Stimulated activated CD8-positive, alpha-beta memory T cell treated with anti-CD3 and anti-CD28 coated beads, Interleukin-7, amount 100 ng/mL, for 4 hours (primary cell): Measurements from ENCODE around the gene SDE2.
"Not testable (repeated sequence)": the region's sequence is repeated elsewhere in the genome, so short reads cannot be mapped to it uniquely, and the experiment has no call there.

Experiments used
- DNase-seq, 2 donors: peaks; one replicate each; pipeline ENCODE4 v3.0.0-alpha.2; 2020; ENCODE audit warnings: low read depth in 2 of 2

Gene SDE2

DNA sequence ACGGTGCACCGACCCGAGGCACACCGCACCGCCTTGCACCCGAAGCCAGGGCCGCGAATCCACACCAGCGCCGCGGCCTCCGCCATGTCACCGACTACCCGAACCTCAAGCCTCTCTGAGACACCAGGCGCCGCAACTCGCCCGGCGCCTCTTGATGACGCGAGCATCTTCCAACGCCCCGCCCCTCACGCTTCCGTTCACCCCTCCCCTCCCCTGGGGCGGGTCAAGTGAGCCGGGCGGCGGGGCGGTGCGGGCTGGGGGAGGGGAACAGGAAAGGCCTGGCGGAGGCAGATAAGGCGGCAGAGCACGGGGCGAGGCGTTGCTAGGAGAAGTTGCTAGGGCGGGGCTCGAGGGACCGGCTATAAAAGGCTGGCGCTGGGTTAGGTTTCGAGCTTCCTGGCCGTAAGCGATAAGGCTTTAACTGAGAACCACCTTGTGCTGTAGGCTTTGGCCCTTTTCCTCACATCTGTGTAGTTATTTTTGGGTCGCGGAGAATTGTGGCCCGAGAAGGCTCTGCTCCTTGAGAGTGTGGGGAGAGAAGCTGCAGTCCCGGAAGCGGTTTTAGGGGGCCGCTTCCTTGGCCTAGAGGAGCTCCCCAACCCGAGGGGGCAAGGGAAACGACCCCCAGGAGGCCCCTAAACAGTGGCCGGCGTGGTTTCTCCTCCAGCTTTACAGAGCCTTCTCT lies at the start of gene SDE2:
SDE2 (minus strand) TSS at position 117 of the 685 bp plus-strand sequence; CDS start at position 86, 31 bp downstream.
- DNase-seq, result peak; percentile 99 to 100

DNA sequence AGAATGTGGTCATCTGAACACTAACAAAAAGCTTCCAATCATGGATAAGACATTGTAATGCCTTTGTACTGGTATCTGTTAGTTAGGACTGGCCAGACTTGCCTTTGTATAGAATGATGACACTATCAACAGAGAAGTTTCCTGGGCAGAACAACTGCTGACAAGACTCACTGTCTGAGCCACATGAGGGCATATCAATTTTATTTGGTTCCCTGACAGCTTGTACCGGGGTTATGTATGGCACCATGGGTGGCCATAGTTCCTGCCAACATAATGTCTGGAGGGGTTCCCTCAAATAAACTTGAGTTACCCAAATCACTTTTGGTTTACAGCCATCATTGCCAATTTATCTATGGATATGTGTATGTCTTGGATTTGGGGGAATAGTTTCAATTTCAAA lies 49.7 kb upstream of the SDE2 start:
- no peak for DNase-seq

DNA sequence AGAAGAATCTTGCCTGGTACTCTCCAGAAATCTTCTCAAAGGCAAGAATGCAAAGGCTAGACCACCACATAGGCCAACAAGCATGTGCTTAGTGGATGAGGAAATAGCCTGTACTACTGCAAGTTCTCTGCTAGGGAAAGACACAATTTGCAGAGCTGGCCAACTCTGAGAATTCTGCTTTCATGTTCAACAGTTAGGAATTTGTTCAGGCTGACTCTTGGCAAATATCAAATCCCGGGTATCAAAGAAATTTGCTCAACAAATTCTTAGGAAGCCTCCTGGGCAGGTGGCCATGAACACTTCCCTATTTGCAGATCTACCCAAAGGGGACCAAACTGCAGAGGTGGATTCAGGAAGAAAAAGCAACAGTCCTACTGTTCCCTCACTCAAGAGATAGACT lies 48.4 kb upstream of the SDE2 start:
- no peak for DNase-seq

DNA sequence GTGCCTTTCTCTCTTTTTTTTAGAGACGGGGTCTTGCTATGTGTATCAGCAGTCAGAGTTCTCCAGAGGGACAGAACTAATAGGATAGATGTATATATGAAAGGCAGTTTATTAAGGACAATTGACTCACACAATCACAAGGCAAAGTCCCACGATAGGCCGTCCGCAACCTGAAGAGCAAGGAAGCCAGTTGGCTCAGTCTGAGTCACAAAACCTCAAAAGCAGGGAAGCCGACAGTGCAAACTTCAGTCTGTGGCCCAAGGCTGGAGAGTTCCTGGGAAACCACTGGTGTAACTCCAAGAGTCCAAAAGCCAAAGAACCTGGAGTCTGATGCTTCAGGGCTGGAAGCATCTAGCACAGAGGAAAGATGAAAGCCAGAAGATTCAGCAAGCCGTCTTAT lies 47.1 kb upstream of the SDE2 start:
- no peak for DNase-seq

DNA sequence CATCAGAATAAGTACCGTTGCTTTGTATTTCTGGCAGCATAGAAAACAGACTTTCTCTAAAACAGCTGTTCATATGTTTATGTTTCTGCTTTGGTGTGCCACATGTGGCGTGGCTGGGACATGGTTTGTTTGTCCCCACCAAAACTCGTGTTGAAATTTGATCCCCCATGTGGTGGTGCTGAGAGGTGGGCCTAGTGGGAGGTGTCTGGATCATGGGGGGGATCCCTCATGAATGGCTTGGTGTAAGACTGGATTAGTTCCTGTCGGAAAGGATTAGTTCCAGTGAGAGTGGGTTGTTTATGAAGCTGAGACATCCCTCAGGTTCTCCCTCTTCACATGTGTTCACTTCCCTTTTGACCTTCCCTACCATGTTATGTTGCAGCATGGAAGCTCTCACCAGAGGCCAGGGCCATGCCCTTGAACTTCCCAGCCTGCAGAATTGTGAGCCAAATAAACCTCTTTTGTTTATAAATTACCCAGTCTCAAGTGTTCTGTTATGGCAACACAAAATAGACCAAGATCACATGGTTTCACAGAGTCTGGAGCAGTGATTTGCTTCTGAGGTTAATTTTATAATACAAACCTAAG lies 45.5 kb upstream of the SDE2 start:
- DNase-seq, result no peak

DNA sequence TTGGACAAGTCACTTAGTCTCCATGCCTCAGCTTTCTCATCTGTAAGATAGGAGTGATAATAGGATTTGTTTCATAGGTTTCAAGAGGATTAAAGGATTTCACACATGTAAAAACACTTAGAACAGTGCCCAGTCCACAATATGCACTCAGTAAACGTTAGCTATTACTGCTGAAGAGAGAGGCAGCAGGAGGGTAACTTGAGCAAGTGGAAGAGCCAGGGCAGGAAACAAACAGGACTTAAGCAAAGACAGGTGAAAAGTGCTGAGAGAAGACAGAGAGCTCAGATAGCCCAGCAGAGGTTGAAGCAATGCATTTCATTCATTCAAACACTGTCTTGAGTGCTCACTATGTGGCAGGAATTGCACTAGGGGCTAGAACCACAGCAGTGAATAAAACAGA lies 42.3 kb upstream of the SDE2 start:
- DNase-seq, result no peak

DNA sequence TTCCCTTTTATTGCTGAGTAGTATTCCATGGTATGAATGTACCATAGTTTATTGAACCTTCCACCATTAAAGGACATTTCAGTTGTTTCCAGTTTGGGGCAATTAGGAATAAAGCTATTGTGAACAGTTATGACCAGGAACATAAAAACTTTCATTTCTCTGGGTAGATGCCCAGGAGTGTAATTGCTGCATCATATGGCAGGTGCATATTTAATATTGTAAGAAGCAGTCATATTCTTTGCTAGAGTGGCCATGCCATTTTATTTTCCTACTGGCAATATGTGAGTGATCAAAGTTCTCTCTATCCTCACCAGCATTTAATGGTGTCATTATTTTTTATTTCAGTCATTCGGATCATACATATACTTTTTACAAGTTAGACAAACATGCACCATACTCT lies 39.5 kb upstream of the SDE2 start:
- DNase-seq, result no peak

DNA sequence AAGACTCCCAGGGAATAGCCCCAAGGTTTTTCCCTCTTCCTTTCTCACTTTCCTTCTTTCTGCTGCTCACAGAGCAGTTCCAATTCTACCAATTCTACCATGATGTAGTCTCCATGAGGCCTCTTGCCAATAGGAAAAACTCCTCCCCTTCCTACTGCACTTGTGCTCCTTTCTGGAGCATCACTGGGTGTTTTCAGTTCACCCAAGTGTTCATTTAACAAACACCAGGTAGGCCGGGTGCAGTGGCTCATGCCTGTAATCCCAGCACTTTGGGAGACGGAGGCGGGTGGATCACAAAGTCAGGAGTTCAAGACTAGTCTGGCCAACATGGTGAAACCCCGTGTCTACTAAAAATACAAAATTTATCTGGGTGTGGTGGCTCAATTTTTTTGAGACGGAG lies 36.8 kb upstream of the SDE2 start:
- no peak for DNase-seq

DNA sequence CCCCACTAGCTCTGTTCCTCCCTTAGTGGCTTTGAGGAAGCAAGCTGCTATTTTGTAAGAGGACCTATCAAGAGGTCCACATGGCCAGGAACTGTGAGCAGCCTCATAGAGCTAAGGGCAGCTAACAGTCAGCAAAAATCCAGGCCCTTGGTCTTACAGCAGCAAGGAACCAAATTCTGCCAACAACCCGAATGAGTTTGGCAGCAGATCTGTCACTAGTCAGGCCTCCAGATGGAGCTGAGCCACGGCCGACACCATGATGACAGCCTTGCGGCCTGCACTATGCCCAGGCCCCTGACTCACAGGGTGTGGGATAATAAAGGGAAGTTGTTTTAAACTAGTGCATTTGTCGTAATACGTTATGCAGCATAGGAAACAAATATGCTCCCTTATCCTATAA lies 35.3 kb upstream of the SDE2 start:
- DNase-seq, result peak in 1 of 2 donors; percentile 2

DNA sequence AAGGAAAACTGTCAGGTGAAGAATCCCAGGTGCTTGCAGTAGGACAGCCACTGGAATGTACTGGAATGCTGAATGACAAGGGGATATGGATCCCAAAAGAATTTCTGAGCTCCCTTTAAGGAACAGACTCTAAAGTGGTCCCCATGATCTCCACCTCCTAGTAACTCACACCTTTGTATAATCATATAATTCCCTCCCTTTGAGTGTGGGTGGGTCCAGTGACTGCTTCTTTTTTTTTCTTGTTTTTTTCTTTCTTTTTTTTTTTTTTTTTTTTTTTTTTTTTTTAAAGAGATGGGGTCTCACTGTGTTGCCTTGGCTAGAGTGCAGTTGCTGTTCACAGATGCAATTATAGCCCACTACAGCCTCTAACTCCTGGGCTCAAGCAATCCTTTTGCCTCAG lies 34.8 kb upstream of the SDE2 start:
- no peak for DNase-seq

DNA sequence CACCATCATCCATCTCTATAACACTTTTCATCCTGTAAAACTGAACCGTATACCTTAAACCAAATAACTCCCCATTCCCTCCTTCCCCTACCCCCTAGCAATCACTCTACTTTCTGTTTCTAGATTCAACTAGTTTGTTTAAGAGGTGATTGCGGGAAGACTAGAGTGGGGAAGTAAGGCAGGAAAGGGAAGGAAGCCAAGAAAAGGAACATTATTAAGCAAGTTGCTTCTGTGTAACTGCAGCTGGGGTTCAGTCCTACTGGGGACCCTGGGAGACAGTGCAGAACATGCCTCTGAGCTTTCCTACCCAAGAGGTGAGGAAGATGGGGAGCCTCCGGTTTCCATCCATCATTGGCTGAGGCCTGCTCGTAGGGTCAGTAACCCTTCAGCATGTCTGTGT lies 34.4 kb upstream of the SDE2 start:
- no peak for DNase-seq

DNA sequence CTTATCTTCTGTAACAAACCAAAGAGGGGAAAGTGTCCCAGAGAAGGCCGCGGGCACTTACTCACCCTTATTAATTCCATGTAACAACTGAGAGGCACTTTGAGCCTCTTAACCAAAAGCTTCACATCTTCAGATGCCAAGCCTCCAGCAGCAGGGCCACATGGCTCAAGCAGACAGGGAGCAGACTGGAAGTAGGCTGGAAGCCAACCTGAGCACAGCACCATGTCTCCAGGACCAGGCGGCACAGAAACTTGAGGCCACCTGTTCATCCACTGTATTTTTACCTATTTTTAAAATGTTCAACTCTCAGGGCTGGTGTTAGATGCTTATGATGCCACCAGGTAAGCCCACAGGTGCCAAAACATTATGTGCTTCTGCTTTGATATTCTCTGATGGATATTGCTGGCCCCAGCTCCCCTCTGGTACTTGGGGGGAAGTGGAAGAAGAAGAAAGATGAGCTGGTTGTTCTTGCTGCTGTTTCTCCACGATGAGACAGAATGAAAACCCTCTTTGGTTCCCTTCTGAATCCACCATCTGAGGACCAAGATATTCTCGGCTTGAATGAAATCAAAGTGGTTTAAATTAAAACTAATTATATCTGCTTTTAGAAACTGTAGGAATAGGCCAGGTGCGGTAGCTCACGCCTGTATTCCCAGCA lies 30.6 kb upstream of the SDE2 start:
- DNase-seq, result no peak

DNA sequence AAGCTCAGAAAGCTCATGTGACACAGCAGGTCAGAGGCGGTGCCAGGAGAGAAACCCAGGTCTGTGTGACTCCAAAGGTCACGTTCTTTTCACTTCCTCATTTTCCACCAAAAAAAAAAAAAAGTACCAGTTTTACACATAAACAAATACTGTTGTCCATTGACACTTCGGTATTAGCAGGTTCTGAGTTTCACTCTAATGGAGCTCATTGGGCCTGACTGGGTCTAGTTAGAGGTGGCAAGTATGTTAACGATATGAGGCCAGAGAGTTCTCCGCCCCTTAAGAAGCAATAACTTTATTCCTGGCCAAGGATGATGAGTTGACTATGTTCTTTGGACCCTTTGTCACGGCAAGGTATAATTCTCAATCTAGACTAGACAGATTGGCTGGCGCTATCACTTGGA lies 30.0 kb upstream of the SDE2 start:
- DNase-seq, result no peak

DNA sequence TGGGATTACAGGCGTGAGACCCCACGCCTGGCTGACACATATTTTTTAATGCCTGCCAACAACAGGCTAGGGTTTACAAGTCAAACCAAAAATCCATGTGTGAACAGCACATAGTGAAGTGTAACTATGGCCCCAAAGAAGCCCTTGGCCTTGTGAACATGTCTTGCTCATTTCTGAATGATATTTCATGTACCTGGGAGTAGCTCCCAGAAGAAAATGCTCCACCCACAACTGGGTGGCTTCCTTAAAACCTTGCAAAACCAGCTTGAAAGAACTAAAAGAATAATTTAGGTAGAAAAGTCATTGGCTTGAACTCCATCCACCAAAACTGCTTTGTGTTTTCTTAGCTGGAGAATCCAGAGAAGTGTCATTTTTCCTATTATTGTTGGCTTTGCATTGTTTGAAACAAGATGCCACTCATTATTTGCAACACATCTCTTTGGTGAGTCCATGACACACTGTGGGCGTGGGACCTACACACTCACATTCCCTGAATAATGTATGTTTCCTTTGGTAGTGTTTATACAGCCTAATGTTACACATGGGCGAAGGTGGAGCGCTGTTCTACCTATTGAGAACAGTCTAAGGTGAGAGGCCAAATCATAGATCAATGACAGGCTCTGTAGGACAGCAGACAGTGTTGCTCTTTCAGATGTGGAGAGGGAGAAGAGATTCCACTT lies 28.5 kb upstream of the SDE2 start:
- DNase-seq, result no peak

DNA sequence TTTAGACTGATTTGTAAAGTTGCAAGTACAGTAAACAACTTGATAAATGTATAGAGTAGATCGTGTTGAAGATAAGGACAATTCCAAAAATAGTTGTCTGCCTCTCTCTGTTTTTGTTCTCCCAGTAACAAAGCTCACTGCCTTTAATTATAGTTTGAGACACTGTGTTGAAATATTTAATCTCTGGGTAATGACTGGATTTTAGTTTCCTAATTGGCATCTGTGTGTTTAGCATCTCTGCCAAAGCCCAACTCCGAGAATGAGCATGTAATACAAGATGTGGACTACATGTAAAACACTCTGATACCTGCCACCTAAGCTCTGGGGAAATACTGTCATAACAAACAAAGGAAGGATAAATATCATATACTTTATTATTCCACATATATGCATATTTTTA lies 27.7 kb upstream of the SDE2 start:
- no peak for DNase-seq

DNA sequence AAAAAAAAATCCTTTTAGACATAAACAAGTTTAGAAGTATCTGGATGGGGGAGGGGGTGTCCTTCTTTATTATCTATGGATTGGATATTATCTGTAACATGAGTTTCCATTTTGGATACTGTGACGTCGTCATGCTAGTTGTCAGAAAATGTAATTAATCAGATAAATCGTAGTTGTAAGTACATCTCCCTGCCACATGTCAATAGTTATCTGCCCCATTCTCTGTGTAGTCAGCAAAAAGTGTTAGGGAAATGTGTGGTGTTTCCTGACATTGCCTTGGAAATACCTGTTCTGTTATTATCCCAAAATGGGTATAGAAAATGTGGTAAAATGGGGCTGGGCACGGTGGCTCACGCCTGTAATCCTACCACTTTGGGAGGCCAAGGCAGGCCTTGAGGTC lies 24.6 kb upstream of the SDE2 start:
- DNase-seq, result no peak

DNA sequence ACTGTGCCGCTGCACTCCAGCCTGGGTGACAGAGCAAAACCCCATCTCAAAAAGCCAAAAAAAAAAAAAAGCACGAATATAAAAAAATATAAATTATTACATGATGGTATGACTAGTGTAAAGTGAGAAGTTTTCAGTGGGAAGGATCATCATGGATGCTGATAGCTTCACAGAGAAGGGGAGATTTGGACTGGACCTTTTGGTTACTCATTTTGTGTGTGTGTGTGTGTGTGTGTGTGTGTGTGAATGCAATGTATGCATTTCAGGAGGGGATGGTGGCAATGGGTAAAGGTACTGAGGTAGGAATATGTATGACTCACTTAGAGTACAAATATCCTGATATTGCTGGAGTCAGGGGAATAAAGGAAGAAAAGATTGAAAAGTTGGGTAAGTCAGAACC lies 22.7 kb upstream of the SDE2 start:
- no peak for DNase-seq

DNA sequence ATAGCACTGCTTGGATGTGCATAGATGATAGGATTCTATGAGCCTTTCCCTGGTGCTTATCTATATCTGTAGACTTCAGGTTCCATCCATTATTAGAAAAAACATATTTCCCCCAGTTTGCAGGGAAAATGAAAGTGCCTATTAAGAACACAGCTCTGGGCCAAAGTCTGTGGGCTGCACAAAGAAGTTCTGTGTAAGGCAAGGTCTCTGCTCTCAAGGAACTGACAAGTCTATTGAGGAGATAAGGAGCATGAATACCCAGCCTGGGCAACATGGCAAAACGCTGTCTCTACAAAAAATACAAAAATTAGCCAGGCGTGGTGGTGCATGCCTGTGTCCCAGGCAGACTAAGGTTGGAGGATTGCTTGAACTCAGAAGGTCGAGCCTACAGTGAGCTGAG lies 22.3 kb upstream of the SDE2 start:
- DNase-seq, result no peak

DNA sequence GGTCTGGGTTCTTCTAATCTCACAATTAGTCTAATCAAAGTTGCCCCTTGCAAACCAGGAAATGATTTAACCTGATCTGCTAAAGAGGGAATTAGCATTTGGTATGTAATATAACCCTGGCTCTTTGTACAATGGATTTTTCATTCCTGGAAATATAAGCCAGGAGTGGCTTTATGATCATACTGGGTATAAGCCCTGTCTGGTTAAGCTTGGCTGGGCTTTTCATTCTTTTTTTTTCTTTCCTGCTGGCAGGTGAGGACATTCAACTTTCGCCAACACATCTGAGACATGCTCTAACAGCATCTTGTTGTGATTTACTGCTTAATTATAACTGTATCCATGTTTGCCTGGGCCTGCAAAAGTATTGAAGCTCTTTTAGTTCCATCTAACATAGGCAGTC lies 20.4 kb upstream of the SDE2 start:
- DNase-seq, result no peak

DNA sequence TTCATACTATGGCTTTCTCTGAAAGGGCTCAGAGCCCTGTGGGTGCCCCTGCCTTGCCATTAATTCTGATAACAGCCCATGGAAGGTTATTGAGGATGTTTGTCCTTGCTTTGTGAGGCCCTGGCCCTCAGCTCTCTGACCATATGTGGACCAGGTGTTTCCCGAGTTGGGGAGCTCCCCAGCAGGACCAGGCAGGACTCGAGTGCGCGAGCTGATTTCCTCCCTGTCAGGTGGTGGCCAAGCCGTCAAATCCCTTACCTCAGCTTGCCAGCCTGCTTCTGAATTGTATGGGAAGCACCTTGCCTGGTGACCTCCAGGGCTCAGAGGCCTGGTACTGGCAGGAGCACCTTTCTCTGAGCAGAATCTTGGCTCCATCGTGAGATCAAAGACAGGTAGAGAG lies 17.9 kb upstream of the SDE2 start:
- no peak for DNase-seq

DNA sequence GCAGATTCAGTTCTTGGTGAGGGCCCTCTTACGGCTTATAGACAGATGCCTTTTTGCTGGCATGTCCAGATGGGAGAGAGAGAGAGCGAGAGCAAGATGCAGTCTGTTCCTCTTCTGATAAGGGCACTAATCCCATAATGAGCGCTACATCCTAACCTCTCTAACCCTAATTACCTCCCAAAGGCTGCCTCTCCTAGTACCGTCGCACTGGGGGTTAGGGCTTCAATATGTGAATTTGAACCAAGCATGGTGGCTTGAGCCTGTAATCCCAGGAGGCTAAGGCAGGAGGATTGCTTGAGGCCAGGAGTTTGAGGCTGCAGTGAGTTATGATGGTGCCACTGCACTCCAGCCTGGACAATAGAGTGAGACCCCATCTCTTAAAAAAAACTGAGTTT lies 10.5 kb upstream of the SDE2 start:
- no peak for DNase-seq

DNA sequence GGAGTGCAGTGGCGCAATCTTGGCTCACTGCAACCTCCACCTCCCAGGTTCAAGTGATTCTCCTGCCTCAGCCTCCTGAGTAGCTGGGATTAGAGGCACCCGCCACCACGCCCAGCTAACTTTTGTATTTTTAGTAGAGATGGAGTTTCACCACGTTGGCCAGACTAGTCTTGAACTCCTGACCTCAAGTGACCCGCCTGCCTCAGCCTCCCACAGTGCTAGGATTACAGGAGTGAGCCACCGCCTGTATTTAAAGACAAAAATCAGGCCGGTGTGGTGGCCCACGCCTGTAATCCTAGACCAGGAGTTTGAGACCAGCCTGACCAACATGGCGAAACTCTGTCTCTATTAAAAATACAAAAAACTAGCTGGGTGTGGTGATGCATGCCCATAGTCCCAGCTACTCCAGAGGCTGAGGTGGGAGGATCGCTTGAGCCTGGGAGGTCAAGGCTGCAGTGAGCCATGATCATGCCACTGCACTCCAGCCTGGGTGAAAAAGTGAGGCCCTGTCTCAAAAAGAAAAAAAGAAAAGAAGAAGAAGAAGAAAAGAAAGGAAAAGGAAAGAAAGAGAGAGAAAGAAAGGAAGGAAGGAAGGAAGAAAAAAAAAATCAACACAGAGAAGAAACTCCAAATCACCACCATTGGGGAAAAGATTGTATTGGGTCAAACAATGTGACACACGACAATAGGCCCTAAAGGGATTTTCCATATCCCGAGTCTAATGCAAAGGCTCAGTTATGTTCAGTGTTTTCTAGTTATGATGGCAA lies 8.2 kb upstream of the SDE2 start:
- DNase-seq, result not testable (repeated sequence)
